IMR-90 (cell line): ENCODE results near the gene PRR12. TPM values are rescaled to one million over a fixed set of nuclear protein-coding genes. Genes with fewer than 3 reads are reported as not detected.

Experiments
- ATAC-seq: fragments of 200-7000 bp; cut with Tn5 transposase; 2 replicates; pipeline ENCODE4 v1.9.1; 2020; ENCODE audit warnings: low read depth, mild to moderate bottlenecking, moderate library complexity
- BruUV-seq: library from RNA; stranded (reverse); fragments of 400-500 nt; replicated peaks from 2 replicates; lab custom pipeline; 2021; lab: Mats Ljungman, UMichigan
- CTCF ChIA-PET: fragments of 300-600 bp; formaldehyde crosslinking; extraction: SDS; loops from one replicate; lab custom pipeline; 2021; ENCODE audit warnings: antibody characterized with exemption; lab: Yijun Ruan, JAX
- POLR2A ChIA-PET: fragments of 300-600 bp; sonication (Branson Sonifier 250); formaldehyde crosslinking; loops from one replicate; lab custom pipeline; 2022; ENCODE audit warnings: antibody characterized with exemption; ENCODE audit not compliant: unreplicated experiment; lab: Charles Lee
- DNase-seq: peaks from one replicate; pipeline ENCODE4 v3.0.0; 2013
- H2AFZ ChIP-seq: replicated peaks from 2 replicates; pipeline ENCODE3; 2013; ENCODE audit warnings: low read length, mild to moderate bottlenecking; ENCODE audit not compliant: poor library complexity
- H2AK5ac ChIP-seq: 2 replicates; pipeline ENCODE4 v1.6.1; 2013; ENCODE audit warnings: low read depth, low read length, inconsistent platforms
- H2AK9ac ChIP-seq: replicated peaks from 2 replicates; pipeline ENCODE3; 2013; ENCODE audit warnings: mild to moderate bottlenecking, low read depth, low read length, moderate library complexity; ENCODE audit not compliant: poor library complexity
- H2BK120ac ChIP-seq: 2 replicates; pipeline ENCODE4 v1.6.1; 2013; ENCODE audit warnings: low read depth, low read length, inconsistent platforms
- H2BK15ac ChIP-seq: 3 replicates; pipeline ENCODE4 v1.6.1; 2013; ENCODE audit warnings: low read depth, low read length, inconsistent platforms
- H2BK20ac ChIP-seq: 2 replicates; pipeline ENCODE4 v1.6.1; 2013; ENCODE audit warnings: low read depth, mild to moderate bottlenecking, inconsistent platforms, low read length, moderate library complexity
- H2BK5ac ChIP-seq: 2 replicates; pipeline ENCODE4 v1.6.1; 2013; ENCODE audit warnings: mild to moderate bottlenecking, low read depth, low read length, inconsistent platforms; ENCODE audit not compliant: poor library complexity, severe bottlenecking
- H3K14ac ChIP-seq: replicated peaks from 2 replicates; pipeline ENCODE4 v1.6.1; 2013; ENCODE audit warnings: low read depth, low read length, inconsistent platforms
- H3K18ac ChIP-seq: 2 replicates; pipeline ENCODE4 v1.6.1; 2013; ENCODE audit warnings: low read depth, low read length, control low read depth
- H3K23ac ChIP-seq: 2 replicates; pipeline ENCODE4 v1.6.1; 2013; ENCODE audit warnings: low read depth, low read length, inconsistent platforms
- H3K27ac ChIP-seq: 2 replicates; pipeline ENCODE4 v1.5.1; 2013; ENCODE audit warnings: mild to moderate bottlenecking, control low read depth, low read length; ENCODE audit not compliant: insufficient read depth
- H3K27me3 ChIP-seq: 2 replicates; pipeline ENCODE4 v1.6.1; 2013; ENCODE audit warnings: low read length; ENCODE audit not compliant: control insufficient read depth, insufficient read depth
- H3K36me3 ChIP-seq: 2 replicates; pipeline ENCODE4 v1.6.1; 2013; ENCODE audit warnings: low read length, mixed read lengths; ENCODE audit not compliant: control insufficient read depth, insufficient read depth
- H3K4ac ChIP-seq: 2 replicates; pipeline ENCODE4 v1.6.1; 2013; ENCODE audit warnings: low read depth, low read length, inconsistent platforms
- H3K4me1 ChIP-seq: 2 replicates; pipeline ENCODE4 v1.6.1; 2013; ENCODE audit warnings: low read length, mixed read lengths; ENCODE audit not compliant: control insufficient read depth, insufficient read depth
- H3K4me2 ChIP-seq: 2 replicates; pipeline ENCODE4 v1.6.1; 2013; ENCODE audit warnings: low read depth, mild to moderate bottlenecking, control low read depth, low read length, moderate library complexity
- H3K4me3 ChIP-seq: 2 replicates; pipeline ENCODE4 v1.5.1; 2013; ENCODE audit warnings: low read depth, mild to moderate bottlenecking, control low read depth, low read length, moderate library complexity; ENCODE audit not compliant: insufficient read depth
- H3K56ac ChIP-seq: 2 replicates; pipeline ENCODE4 v1.6.1; 2013; ENCODE audit warnings: low read length, inconsistent platforms; ENCODE audit not compliant: insufficient read depth; ENCODE audit errors: extremely low read depth
- H3K79me1 ChIP-seq, 2 experiments: 2 replicates each; pipeline ENCODE4 v1.6.1; 2013; ENCODE audit warnings: low read length in 2 of 2, inconsistent platforms in 1 of 2, low read depth in 1 of 2
- H3K9ac ChIP-seq: 2 replicates; pipeline ENCODE4 v1.6.1; 2013; ENCODE audit warnings: low read depth, low read length, control low read depth
- H3K9me1 ChIP-seq: 2 replicates; pipeline ENCODE4 v1.6.1; 2013; ENCODE audit warnings: low read length, inconsistent platforms; ENCODE audit not compliant: insufficient read depth
- H3K9me3 ChIP-seq: 2 replicates; pipeline ENCODE4 v1.6.1; 2013; ENCODE audit warnings: low read length; ENCODE audit not compliant: control insufficient read depth, insufficient read depth
- H4K20me1 ChIP-seq: 2 replicates; pipeline ENCODE4 v1.6.1; 2013; ENCODE audit warnings: low read length, inconsistent platforms; ENCODE audit not compliant: insufficient read depth
- H4K5ac ChIP-seq: 2 replicates; pipeline ENCODE4 v1.6.1; 2013; ENCODE audit warnings: mild to moderate bottlenecking, low read depth, low read length, control low read depth
- H4K8ac ChIP-seq, 2 experiments: 2 replicates each; pipeline ENCODE4 v1.6.1; 2013; ENCODE audit warnings: low read depth in 2 of 2, low read length in 2 of 2, control low read depth in 1 of 2, inconsistent platforms in 1 of 2
- H4K91ac ChIP-seq: 2 replicates; pipeline ENCODE4 v1.6.1; 2013; ENCODE audit warnings: low read depth, low read length, inconsistent platforms; ENCODE audit not compliant: insufficient read depth
- BHLHE40 ChIP-seq: fragments of 150-350 bp; IDR thresholded peaks from 2 replicates; pipeline ENCODE4 v1.6.1; 2016; ENCODE audit warnings: mild to moderate bottlenecking, low read depth, low read length
- CEBPB ChIP-seq: IDR thresholded peaks from 2 replicates; pipeline ENCODE4 v1.6.1; 2012; ENCODE audit warnings: low read depth, low read length, improper control_type of control experiment
- CHD1 ChIP-seq: IDR thresholded peaks from 2 replicates; pipeline ENCODE4 v1.6.1; 2012; ENCODE audit warnings: low read depth, low read length, improper control_type of control experiment
- CTCF ChIP-seq: conservative IDR thresholded peaks from 2 replicates; pipeline ENCODE4 v1.5.1; 2012; ENCODE audit warnings: mild to moderate bottlenecking, low read depth, low read length, improper control_type of control experiment
- ELK1 ChIP-seq: fragments of 150-350 bp; IDR thresholded peaks from 2 replicates; pipeline ENCODE4 v1.6.1; 2016; ENCODE audit warnings: low read depth, mild to moderate bottlenecking, low read length, moderate library complexity, borderline replicate concordance
- MAZ ChIP-seq: IDR thresholded peaks from 2 replicates; pipeline ENCODE4 v1.6.1; 2012; ENCODE audit warnings: low read depth, mild to moderate bottlenecking, low read length, improper control_type of control experiment, moderate library complexity, borderline replicate concordance
- NFE2L2 ChIP-seq: fragments of 150-350 bp; IDR thresholded peaks from 2 replicates; pipeline ENCODE4 v1.6.1; 2016; ENCODE audit warnings: low read depth, mild to moderate bottlenecking, low read length
- RAD21 ChIP-seq: IDR thresholded peaks from 2 replicates; pipeline ENCODE4 v1.6.1; 2012; ENCODE audit warnings: low read length, improper control_type of control experiment
- RCOR1 ChIP-seq: IDR thresholded peaks from 2 replicates; pipeline ENCODE4 v1.6.1; 2012; ENCODE audit warnings: mild to moderate bottlenecking, low read length, improper control_type of control experiment; ENCODE audit not compliant: insufficient replicate concordance
- RFX5 ChIP-seq: IDR thresholded peaks from 2 replicates; pipeline ENCODE4 v1.8.0; 2012; ENCODE audit warnings: low read depth, mild to moderate bottlenecking, low read length, moderate library complexity
- SMC3 ChIP-seq: fragments of 150-350 bp; IDR thresholded peaks from 2 replicates; pipeline ENCODE4 v1.6.1; 2016; ENCODE audit warnings: low read depth, mild to moderate bottlenecking, antibody characterized with exemption, low read length, moderate library complexity
- USF2 ChIP-seq: fragments of 150-350 bp; IDR thresholded peaks from 2 replicates; pipeline ENCODE4 v1.6.1; 2017; ENCODE audit warnings: mild to moderate bottlenecking, antibody characterized with exemption, low read length, low read depth
- WGBS, 2 experiments: methylation state at CpG; one replicate each; pipeline versions ENCODE4 v1.1.5 to v1.1.7; 2013; ENCODE audit warnings: missing lambda C conversion rate in 2 of 2; ENCODE audit not compliant: insufficient read length in 1 of 2; ENCODE audit errors: extremely low coverage in 2 of 2; 5-methylcytosine and 5-hydroxymethylcytosine counted together
- dilution Hi-C: fragments of 300-500 bp; cut with HindIII; formaldehyde crosslinking; loops from one replicate; pipeline ENCODE4 v1.14.3; 2018; ENCODE audit warnings: low sequenced_read_pairs; ENCODE audit not compliant: unreplicated experiment
- in situ Hi-C: fragments of 300-500 bp; cut with MboI; formaldehyde crosslinking; loops from 3 replicates; pipeline ENCODE4 v1.14.3; 2019; ENCODE audit warnings: low sequenced_read_pairs, inconsistent platforms, mixed read lengths
- intact Hi-C: fragments of 100-400 bp; cut with micrococcal nuclease; formaldehyde crosslinking; loops from 2 replicates; pipeline ENCODE4 v1.10.0; 2022
- polyA plus RNA-seq, 3 experiments: library from polyadenylated mRNA; depleted of rRNA; stranded (reverse); fragments of >200 nt; gene quantifications; 2 replicates each; pipeline ENCODE4 v1.2.3, GENCODE V29; 2012; ENCODE audit warnings: low replicate concordance in 1 of 3
- total RNA-seq: library from RNA; depleted of rRNA; stranded (reverse); fragments of >200 nt; gene quantifications from 2 replicates; pipeline ENCODE4 v1.2.3, GENCODE V29; 2012

Gene PRR12
- total and polyA plus RNA-seq, 2 of the 4 experiments (the other 2 are of a cell fraction) = 0.36 to 4.1 TPM

GRCh38 chr19:49590071-49590970 is 661 bp upstream of the PRR12 start:
- H3K36me3 ChIP-seq = peaks cover 11% of the 10 kb centered on the region
- H3K4me3 ChIP-seq = peak overlapping the region; percentile 97
- ChIA-PET CTCF (interaction anchor here (1.5 kb wide), 1 partner anchor 11 kb away, joined by 3 read pairs; no protein-coding TSS in a partner anchor), POLR2A (interaction anchor here (1.0 kb wide), 1 partner anchor 11 kb away, joined by 3 read pairs; no protein-coding TSS in a partner anchor)
- H2AK5ac ChIP-seq = peak overlapping the region; percentile 80
- no peaks in the 10 kb centered on the region for H3K27me3 ChIP-seq
- H3K18ac ChIP-seq = peak overlapping the region; percentile 48
- H4K91ac ChIP-seq = peak overlapping the region; percentile 40
- peak overlapping the region; percentile 92 for H3K9ac ChIP-seq
- peak overlapping the region; percentile 93 for H3K14ac ChIP-seq
- peak overlapping the region; percentile 79 to 91 for H4K8ac ChIP-seq
- peak overlapping the region; percentile 95 for H3K4ac ChIP-seq
- peaks cover 7% of the 10 kb centered on the region; the same call in 1 of the 2 replicates for H3K4me1 ChIP-seq
- no peak overlapping the region for H2BK20ac ChIP-seq
- in situ Hi-C loops = no loop called here
- H4K5ac ChIP-seq = peak overlapping the region; percentile 69
- peak overlapping the region; percentile 2; the same call in 1 of the 3 replicates for H2BK15ac ChIP-seq
- H4K20me1 ChIP-seq = peaks cover 25% of the 10 kb centered on the region
- peaks cover 6 to 27% of the 10 kb centered on the region in 2 experiments; a peak in 3 of 4 replicates for H3K79me1 ChIP-seq
- peak overlapping the region; percentile 91 for H2BK5ac ChIP-seq
- peak overlapping the region; percentile 95 for H2AK9ac ChIP-seq
- 0% methylated on average over 23 of the region's 58 CpGs; no CpG with 5 or more reads in 1 of the 2 experiments for WGBS, 2 experiments
- dilution Hi-C loops = no loop called here
- H2AFZ ChIP-seq = peak overlapping the region; percentile 86
- intact Hi-C loops = loop anchor here (2.0 to 5.0 kb wide), 2 partner anchors 50 to 87 kb away; partner anchors contain the start of genes PRMT1 and RRAS
- H3K23ac ChIP-seq = peak overlapping the region; percentile 86
- H3K27ac ChIP-seq = peak overlapping the region; percentile 91
- peak overlapping the region; percentile 69 for H2BK120ac ChIP-seq
- peak overlapping the region; percentile 66; the same call in 1 of the 2 replicates for H3K56ac ChIP-seq
- peak overlapping the region; percentile 94 for H3K4me2 ChIP-seq
- peak; percentile 95 for DNase-seq
- H3K9me1 ChIP-seq = no peaks in the 10 kb centered on the region
- BruUV-seq = no TSS peak
- H3K9me3 ChIP-seq = no peaks in the 10 kb centered on the region
- ATAC-seq = peak; percentile 85
- TF ChIP-seq SMC3 (no peak), USF2 (no peak; the same call in 1 of the 2 replicates), RAD21 (no peak; the same call in 1 of the 2 replicates), CEBPB (no peak), CTCF (peak; percentile 10; the same call in 1 of the 2 replicates), CHD1 (no peak), RFX5 (no peak), BHLHE40 (0 out of 2 replicates have a peak, but pooled peaks have one; percentile 45), ELK1 (no peak), NFE2L2 (no peak), RCOR1 (no peak), MAZ (no peak)
